Thoracic aorta (tissue), 2 donors: ENCODE measurements around the gene MPV17L. TPM values are rescaled to one million over a fixed set of nuclear protein-coding genes. Genes with fewer than 3 reads are reported as not detected.

Source experiments
- ATAC-seq: fragments of 150-250 bp; one replicate; pipeline ENCODE4 v1.8.0; 2017; ENCODE audit warnings: low read depth; ENCODE audit not compliant: insufficient number of reproducible peaks, low FRiP score
- DNase-seq: peaks from one replicate; pipeline ENCODE4 v3.0.0-alpha.2; 2020; ENCODE audit warnings: low spot score
- H3K27ac ChIP-seq, 2 donors: fragments of 200-600 bp; sonication (generic); 1 replicate in 1 of 2; 2 replicates in 1 of 2; pipeline ENCODE4 v1.5.1; 2016; ENCODE audit warnings: mild to moderate bottlenecking in 2 of 2, moderate library complexity in 2 of 2
- H3K27me3 ChIP-seq: fragments of 200-600 bp; sonication (generic); replicated peaks from 2 replicates; pipeline ENCODE4 v1.6.0; 2016; ENCODE audit warnings: mild to moderate bottlenecking; ENCODE audit not compliant: insufficient read depth
- H3K36me3 ChIP-seq: fragments of 200-600 bp; sonication (generic); one replicate; pipeline ENCODE4 v1.5.1; 2016
- H3K4me1 ChIP-seq, 2 donors: fragments of 200-600 bp; sonication (generic); 1 replicate in 1 of 2; 2 replicates in 1 of 2; pipeline versions ENCODE4 v1.5.1 to v1.6.0; 2016; ENCODE audit warnings: low read depth in 2 of 2, mild to moderate bottlenecking in 1 of 2; ENCODE audit not compliant: control insufficient read depth in 1 of 2
- H3K4me3 ChIP-seq: fragments of 200-600 bp; sonication (generic); 2 replicates; pipeline ENCODE4 v1.5.1; 2016; ENCODE audit warnings: mild to moderate bottlenecking
- H3K9me3 ChIP-seq: fragments of 200-600 bp; sonication (generic); 2 replicates; pipeline ENCODE4 v1.5.1; 2016
- total RNA-seq, 2 donors: library from RNA; depleted of rRNA; stranded (reverse); fragments of >200 nt; gene quantifications; one replicate each; pipeline versions ENCODE4 v1.1.0 to v1.2.3, GENCODE V29; 2016
- TF ChIP-seq, protein P1 (sequence below): fragments of 200-600 bp; sonication (generic); IDR thresholded peaks from one replicate; pipeline ENCODE4 v1.5.1; 2019; ENCODE audit warnings: antibody characterized with exemption

MPV17L gene
- total RNA-seq, 2 donors from 2014 or later: 5.0 to 8.2 TPM

DNA sequence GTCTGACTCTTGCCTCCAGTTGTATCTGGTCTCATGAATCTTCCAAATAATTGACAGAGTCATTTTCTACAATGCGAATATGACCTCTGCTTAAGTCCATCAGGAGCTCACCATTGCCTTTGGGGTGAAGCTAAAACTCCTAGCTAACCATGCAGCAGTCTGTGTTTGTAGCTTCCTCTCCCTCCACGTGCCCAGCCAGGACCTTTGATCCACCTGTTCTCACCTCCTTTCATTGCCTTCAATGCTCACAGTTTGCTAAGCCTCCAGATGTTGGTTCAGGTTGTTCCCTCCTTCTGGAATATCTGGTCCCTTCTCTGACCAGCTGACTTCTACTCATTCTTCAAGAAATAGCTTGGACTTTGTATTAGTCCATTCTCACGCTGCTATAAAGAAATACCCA, 61.8 kb downstream of the MPV17L start:
- H3K9me3 ChIP-seq: no peaks in the 10 kb centered on the region
- no peak overlapping the region for H3K27ac ChIP-seq
- peaks cover 14 to 16% of the 10 kb centered on the region in 2 donors for H3K4me1 ChIP-seq
- H3K4me3 ChIP-seq: no peak overlapping the region
- TF ChIP-seq, protein P1, sequence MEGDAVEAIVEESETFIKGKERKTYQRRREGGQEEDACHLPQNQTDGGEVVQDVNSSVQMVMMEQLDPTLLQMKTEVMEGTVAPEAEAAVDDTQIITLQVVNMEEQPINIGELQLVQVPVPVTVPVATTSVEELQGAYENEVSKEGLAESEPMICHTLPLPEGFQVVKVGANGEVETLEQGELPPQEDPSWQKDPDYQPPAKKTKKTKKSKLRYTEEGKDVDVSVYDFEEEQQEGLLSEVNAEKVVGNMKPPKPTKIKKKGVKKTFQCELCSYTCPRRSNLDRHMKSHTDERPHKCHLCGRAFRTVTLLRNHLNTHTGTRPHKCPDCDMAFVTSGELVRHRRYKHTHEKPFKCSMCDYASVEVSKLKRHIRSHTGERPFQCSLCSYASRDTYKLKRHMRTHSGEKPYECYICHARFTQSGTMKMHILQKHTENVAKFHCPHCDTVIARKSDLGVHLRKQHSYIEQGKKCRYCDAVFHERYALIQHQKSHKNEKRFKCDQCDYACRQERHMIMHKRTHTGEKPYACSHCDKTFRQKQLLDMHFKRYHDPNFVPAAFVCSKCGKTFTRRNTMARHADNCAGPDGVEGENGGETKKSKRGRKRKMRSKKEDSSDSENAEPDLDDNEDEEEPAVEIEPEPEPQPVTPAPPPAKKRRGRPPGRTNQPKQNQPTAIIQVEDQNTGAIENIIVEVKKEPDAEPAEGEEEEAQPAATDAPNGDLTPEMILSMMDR: no peak
- DNase-seq (no peak), ATAC-seq (no peak)
- H3K27me3 ChIP-seq: no peaks in the 10 kb centered on the region
- H3K36me3 ChIP-seq: no peaks in the 10 kb centered on the region

DNA sequence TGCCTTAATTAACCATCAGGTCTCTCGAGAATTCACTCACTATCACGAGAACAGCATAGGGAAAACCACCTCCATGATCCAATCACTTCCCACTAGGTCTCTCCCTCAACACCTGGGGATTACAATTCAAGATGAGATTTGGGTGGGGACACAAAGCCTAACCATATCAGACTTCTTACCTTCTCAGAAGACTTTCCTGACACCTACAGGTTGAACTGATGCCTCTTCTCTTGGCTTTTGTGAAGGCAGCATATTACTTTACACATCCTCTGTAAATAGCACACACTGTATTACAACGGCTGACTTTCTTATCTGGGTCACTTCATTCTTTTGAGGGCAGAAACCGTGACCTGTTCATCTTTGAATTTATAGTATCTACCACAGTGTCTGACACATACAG, 62.4 kb downstream of the MPV17L start:
- TF ChIP-seq, protein P1: no peak
- DNase-seq: no peak
- H3K27me3 ChIP-seq: no peaks in the 10 kb centered on the region
- peaks cover 14 to 16% of the 10 kb centered on the region in 2 donors for H3K4me1 ChIP-seq
- H3K9me3 ChIP-seq: no peaks in the 10 kb centered on the region
- no peaks in the 10 kb centered on the region for H3K36me3 ChIP-seq
- H3K27ac ChIP-seq: no peak overlapping the region
- no peak overlapping the region for H3K4me3 ChIP-seq
- no peak for ATAC-seq

DNA sequence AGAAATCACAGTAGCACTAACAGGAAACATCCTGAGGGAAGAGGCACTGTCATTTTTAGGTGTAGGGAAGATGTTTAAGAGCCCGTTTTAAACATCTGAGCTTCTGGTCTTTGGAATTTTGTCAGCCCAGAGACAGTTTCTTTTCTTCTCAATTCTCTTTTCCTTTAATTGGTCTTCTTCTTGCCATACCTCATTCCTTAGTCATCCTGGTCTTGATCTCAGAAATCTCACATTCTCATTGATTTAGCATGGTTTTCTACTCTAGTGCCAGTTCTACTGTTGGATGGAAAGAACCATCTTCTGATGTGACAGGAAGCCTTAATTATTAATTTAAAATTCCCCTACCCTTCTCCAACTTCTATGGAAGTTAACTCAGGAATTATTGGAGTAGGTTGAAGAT, 64.2 kb downstream of the MPV17L start:
- Histone ChIP-seq H3K27me3 (no peaks in the 10 kb centered on the region), H3K4me1 (peaks cover 14 to 16% of the 10 kb centered on the region in 2 donors), H3K27ac (no peak overlapping the region), H3K36me3 (no peaks in the 10 kb centered on the region), H3K4me3 (no peak overlapping the region), H3K9me3 (no peaks in the 10 kb centered on the region)
- DNase-seq: no peak
- no peak for ATAC-seq
- TF ChIP-seq, protein P1: no peak

DNA sequence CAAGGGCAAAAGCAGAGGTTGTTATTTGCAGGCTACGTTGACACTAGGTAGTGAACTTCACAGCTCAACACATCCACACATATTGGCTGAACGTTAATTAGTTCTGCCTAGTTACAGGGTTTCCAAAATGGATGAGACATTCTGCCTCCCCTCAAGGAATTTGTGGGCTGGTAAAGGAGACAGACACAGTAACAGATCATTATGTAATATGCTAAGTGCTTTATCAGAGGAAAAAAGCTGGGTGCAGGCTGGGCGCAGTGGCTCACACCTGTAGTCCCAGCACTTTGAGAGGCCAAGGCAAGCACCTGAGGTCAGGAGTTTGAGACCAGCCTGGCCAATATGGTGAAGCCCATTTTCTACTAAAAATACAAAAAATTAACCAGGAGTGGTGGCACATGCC, 65.0 kb downstream of the MPV17L start:
- Histone ChIP-seq H3K36me3 (no peaks in the 10 kb centered on the region), H3K9me3 (no peaks in the 10 kb centered on the region), H3K27me3 (no peaks in the 10 kb centered on the region), H3K4me3 (no peak overlapping the region), H3K4me1 (peaks cover 14 to 16% of the 10 kb centered on the region in 2 donors), H3K27ac (peak overlapping the region in 1 of 2 donors; percentile 42)
- DNase-seq (no peak), ATAC-seq (no peak)
- TF ChIP-seq, protein P1: no peak

DNA sequence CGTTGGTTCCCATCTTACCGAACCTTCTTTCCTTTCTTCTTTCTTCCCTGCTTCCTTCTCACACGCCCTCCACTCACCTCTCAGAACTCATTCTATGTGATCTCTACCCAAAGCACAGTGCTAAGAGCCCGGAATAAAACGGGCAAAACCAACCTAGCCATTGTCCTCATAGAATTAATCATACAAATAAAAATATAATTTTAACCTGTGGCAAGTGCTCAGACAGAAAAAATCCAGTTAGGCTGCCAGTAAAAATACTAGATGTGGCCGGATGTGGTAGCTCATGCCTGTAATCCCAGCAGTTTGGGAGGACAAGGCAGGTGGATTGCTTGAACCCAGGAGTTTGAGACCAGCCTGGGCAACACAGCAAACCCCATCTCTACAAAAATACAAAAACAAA, 65.8 kb downstream of the MPV17L start:
- no peaks in the 10 kb centered on the region for H3K9me3 ChIP-seq
- no peak overlapping the region for H3K4me3 ChIP-seq
- peak overlapping the region in 1 of 2 donors; percentile 42 for H3K27ac ChIP-seq
- no peak for ATAC-seq
- H3K36me3 ChIP-seq: no peaks in the 10 kb centered on the region
- H3K4me1 ChIP-seq: peaks cover 14 to 16% of the 10 kb centered on the region in 2 donors
- TF ChIP-seq, protein P1: no peak
- H3K27me3 ChIP-seq: no peaks in the 10 kb centered on the region
- DNase-seq: no peak

Other genes with a start within 250 kb of the MPV17L start
- 10 to 100 TPM in 1 of 2 donors, 1 to 10 TPM in 1; 5.4 to 28.6 TPM for gene NPIPA5, start 17.5 kb upstream of the MPV17L start, total RNA-seq
- gene BMERB1, start 38.8 kb downstream of the MPV17L start, total RNA-seq: 10 to 100 TPM; 75.1 to 95.2 TPM
- gene MARF1, start 247.4 kb downstream of the MPV17L start, total RNA-seq: 10 to 100 TPM; 35.7 to 49.6 TPM